T47D (cell line): Measurements from ENCODE around the gene CDH1.
A peak's percentile ranks its signal among the peaks of the same experiment; 100 is the strongest.
"Not testable (repeated sequence)": the region's sequence is repeated elsewhere in the genome, so short reads cannot be mapped to it uniquely, and the experiment has no call there.

Experiments used
- DNase-seq, 2 experiments: peaks; one replicate each; pipeline versions ENCODE4 v3.0.0 to v3.0.0-alpha.2; 2011 to 2012; ENCODE audit warnings: low read depth in 1 of 2, low spot score in 1 of 2
- JUND ChIP-seq: IDR thresholded peaks from 2 replicates; pipeline ENCODE4 v1.6.1; 2012; ENCODE audit warnings: low read depth
- in situ Hi-C: cut with HindIII; loops from 2 replicates; pipeline ENCODE4 v1.10.0; 2016; ENCODE audit warnings: low sequenced_read_pairs, low pct_unique_long_range_greater_than_20kb

The CDH1 gene

GRCh38 chr16:68826652-68827051 lies 89.6 kb downstream of the CDH1 start:
- TF ChIP-seq JUND, result no peak
- in situ Hi-C loops, result no loop called here

GRCh38 chr16:68833251-68833650 lies 96.2 kb downstream of the CDH1 start:
- TF ChIP-seq JUND, result no peak
- no peak for DNase-seq
- in situ Hi-C loops, result no loop called here

More at GRCh38 chr16:68826652-68827051, 89.6 kb downstream of the CDH1 start:
- DNase-seq, result no peak

DNA sequence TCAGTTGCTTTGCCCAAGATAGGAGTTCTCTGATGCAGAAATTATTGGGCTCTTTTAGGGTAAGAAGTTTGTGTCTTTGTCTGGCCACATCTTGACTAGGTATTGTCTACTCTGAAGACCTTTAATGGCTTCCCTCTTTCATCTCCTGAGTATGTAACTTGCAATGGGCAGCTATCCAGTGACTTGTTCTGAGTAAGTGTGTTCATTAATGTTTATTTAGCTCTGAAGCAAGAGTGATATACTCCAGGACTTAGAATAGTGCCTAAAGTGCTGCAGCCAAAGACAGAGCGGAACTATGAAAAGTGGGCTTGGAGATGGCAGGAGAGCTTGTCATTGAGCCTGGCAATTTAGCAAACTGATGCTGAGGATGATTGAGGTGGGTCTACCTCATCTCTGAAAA lies 97.5 kb downstream of the CDH1 start:
- no peak for DNase-seq
- in situ Hi-C loops, result no loop called here
- no peak for TF ChIP-seq JUND

DNA sequence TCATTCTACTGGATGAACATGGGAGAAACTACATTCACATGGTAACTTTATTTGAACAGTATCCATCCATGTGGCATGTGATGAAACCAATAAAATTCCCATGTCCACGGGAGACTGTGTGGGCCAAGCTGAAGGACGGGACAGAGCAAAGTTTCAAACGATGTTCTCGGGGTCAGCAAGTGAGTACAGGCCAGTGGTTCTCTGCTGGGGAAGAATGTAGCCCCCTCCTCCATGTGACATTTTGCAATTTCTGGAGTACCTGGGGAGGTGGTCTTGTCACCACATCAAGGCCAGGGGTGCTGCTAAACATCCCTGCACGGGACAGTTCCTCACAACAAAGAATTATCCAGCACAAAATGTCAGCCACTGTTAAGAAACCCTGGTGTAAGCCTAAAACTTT lies 98.9 kb downstream of the CDH1 start:
- TF ChIP-seq JUND, result no peak
- no peak for DNase-seq
- in situ Hi-C loops, result no loop called here

DNA sequence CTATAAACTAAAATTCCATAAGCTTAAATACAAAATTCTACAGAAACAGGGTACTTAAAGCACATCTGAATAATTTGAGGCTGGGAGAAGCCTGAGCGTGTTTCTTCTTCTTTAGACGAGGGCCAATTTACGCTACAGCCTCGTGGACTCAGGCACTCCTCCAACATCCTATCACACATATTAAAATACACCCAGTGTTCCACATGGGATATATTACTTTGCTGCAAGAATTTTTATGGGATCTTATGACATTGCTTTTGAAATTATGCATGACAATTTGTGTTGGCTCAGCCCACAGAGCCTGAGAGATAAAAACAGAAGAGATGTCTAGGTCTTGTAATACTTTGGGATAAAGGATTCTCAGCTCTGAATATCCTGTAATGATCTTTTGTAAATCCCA lies 102.7 kb downstream of the CDH1 start:
- DNase-seq, result no peak
- in situ Hi-C loops, result no loop called here
- no peak for TF ChIP-seq JUND

GRCh38 chr16:68842964-68843481 lies 105.9 kb downstream of the CDH1 start:
- DNase-seq, in situ Hi-C loops: not testable (repeated sequence)

- in situ Hi-C loops, result no loop called here
- no peak for TF ChIP-seq JUND
- peak; percentile 47 to 84 for DNase-seq
These were observed 106.6 kb downstream of the CDH1 start, which contains the start of gene TANGO6 for GRCh38 chr16:68843482-68844210. Gene TANGO6, plus strand, starts transcription at chr16:68843531. Its CDS starts 87 bp downstream, at chr16:68843618.

DNA sequence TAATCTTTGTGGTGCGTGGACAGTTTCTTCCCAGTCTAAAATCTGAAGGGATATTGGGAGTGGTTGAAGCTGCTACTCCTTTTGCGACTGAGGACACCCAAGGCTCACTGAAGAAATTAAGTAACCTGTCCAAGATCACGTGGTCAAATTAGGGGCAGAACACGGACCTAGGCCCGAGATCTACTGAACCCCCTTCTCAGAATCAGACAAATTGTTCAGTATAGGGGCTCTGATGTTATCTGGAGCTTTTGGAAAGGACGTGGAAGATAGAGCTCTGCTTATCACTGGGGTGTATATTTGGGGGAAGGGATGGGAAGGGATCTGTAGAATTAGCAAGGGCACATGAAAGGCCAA lies 107.1 kb downstream of the CDH1 start:
- in situ Hi-C loops, result no loop called here
- peak in 1 of 2 experiments; percentile 9 for DNase-seq

DNA sequence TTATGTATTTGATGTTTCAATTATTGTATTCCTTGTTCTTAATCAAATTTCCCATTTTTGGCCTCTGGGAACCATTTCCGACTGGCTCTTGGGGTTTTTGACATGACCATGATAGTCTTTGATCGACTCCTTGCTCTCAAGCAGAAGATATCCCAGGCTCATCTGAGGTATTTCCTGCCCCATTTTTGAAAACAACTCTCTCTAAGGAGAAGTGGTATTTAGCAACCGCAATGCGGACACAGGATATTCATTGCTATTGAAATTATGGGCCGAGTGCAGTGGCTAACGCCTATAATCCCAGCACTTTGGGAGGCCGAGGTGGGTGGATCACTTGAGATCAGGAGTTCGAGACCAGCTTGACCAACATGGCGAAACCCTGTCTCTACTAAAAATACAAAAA lies 111.7 kb downstream of the CDH1 start:
- TF ChIP-seq JUND, result no peak
- in situ Hi-C loops, result no loop called here
- no peak for DNase-seq

More for the DNA sequence above, 107.1 kb downstream of the CDH1 start:
- no peak for TF ChIP-seq JUND

- no peak for DNase-seq
- TF ChIP-seq JUND, result no peak
- in situ Hi-C loops, result no loop called here
These were observed 113.4 kb downstream of the CDH1 start for GRCh38 chr16:68850481-68850880.

DNA sequence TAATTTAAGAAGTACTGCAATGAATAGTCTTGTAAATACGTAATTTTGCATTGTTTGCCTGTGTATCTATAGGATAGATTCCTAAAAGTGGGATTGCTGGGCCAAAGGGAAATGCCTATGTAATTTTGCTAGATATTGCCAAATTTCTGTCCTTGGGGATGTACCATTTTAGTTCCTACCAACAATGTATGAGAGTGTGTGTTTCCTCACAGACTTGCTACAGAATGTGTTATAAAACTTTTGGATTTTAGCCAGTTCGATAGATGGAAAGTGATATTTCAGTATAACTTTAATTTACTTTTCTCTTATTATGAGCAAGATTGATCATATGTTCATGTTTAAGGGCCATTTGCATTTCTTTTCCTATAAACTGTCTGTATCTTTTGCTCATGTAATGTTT lies 114.5 kb downstream of the CDH1 start:
- no peak for DNase-seq
- in situ Hi-C loops, result no loop called here
- TF ChIP-seq JUND, result no peak

DNA sequence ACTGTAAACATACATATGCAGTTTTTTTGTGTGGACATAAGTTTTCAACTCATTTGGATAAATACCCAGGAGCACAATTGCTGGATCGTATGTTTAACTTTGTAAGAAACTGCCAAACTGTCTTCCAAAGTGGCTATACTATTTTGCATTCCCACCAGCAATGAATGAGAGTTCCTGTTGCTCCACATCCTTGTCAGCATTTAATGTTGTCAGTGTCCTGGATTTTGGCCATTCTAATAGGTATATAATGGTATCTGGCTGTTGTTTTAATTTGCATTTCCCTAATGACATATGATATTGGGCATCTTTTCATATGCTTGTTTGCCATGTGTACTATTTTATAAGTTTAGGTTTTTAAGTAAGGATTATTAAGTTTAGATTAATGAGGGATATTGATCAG lies 120.4 kb downstream of the CDH1 start:
- in situ Hi-C loops, result no loop called here
- DNase-seq, result no peak
- TF ChIP-seq JUND, result no peak

DNA sequence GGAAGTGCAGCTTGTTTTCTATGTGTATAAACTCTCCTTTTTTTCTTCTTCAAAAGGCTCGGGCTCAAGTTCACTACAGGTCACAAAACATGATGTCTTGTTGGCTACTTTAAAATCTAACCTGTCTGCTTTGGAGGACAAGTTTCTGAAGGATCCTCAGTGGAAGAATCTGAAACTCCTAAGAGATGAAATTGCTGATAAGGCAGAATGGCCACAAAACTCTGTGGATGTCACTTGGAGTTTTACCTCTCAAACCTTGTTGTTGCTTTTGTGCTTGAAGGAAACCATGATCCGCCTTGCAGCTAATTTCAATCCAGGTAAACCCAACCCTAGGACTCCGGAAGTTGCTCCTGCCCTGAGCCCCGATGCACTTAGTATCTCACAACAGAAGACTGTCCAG lies 122.7 kb downstream of the CDH1 start:
- TF ChIP-seq JUND, result no peak
- DNase-seq, result no peak
- in situ Hi-C loops, result no loop called here
